ENCODE results near the gene ANKRD28.

Gene ANKRD28

GRCh38 chr3:15722877-15723623 lies 74.7 kb downstream of the ANKRD28 start:
- DNase-seq: no peak

DNA sequence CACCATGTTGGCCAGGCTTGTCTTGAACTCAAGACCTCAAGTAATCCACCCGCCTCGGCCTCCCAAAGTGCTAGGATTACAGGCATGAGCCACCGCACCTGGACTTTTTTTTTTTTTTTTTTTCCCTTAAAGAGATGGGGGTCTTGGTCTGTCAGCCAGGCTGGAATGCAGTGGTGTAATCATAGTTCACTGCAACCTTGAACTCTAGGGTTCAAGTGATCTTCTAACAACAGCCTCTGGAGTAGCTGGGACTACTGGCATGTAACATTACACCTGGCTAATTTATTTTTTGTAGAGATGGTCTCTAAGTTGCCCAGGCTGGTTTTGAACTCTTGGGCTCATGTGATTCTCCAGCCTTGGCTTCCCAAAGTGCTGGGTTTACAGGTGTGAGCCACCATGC lies 81.6 kb downstream of the ANKRD28 start:
- DNase-seq: no peak

- DNase-seq: no peak
Observed at GRCh38 chr3:15714448-15714847, 83.3 kb downstream of the ANKRD28 start.

GRCh38 chr3:15713364-15713763 lies 84.4 kb downstream of the ANKRD28 start:
- no peak for DNase-seq

DNA sequence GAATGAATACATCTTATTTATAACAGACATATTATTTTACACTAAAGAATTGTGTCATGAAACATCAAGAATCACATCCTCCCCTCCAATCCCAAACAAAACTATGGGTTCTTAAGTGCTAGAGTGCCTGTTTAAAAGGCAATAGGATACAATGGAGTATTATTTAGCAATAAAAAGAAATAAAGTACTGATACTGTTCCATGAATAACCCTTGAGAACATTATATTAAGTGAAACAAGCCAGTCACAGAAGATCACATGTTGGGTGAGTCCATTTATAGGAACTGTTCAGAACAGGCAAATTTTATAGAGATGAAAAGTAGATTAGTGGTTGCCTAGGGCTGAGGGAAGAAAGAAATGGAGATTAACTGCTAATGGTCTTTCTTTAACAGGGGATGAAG lies 86.5 kb downstream of the ANKRD28 start:
- DNase-seq: no peak

DNA sequence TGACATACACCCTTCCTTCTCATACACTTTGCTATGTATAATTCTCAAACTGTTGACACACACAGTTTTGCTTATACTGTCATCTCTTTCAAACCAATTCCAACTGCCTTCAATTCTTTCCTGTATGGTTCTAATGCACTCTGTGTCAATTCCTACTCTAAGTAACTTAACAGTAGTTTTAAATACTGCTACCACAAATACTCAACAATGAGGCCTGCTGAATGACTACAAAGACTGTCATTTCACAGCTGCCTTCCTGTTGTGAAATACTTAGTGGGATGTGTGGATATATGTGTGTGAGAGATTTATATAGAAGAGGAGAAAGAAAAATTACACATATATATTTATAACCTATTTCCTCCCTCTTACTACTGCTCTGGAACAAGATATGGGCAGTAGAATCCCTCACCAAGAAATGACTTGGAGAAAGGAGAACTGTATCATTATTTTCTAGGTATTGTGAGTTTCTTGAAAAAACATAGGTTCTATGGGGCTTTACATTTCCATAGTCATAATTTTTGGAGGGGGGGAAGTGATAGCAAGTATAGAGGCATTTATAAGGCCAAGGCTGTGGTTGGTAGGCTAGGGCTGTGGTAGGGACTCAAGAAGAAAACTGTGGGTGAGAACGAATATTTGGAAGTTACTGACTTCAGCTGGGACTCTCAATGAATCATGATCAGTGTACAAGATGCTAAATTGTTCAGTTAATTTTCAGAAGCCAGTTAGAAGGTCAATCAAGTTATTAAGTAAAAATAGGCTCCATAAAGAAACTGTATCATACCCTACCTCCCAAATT lies 88.7 kb downstream of the ANKRD28 start:
- peak; percentile 54 for DNase-seq

DNA sequence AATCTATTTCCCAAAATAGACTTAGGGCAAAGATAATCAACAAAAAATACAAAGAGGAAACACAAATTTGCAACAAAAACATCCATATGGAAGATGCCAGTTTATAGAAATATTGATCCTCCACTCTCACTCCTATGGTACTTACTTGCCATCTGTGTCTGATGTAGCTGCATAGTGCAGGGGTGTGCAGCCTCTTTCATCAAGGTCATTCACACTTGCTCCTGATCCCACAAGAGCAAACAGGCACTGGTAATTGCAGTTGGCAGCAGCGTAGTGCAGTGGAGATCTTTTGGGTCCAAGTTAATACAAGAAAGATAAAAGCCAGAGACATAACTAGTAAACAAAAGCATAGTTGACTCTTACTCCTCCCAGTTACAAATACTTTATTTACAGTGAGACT lies 90.0 kb downstream of the ANKRD28 start:
- DNase-seq: no peak

GRCh38 chr3:15703346-15703745 lies 94.4 kb downstream of the ANKRD28 start:
- no peak for DNase-seq

- no peak for DNase-seq
Observed at GRCh38 chr3:15694628-15695027, 103.2 kb downstream of the ANKRD28 start.

DNA sequence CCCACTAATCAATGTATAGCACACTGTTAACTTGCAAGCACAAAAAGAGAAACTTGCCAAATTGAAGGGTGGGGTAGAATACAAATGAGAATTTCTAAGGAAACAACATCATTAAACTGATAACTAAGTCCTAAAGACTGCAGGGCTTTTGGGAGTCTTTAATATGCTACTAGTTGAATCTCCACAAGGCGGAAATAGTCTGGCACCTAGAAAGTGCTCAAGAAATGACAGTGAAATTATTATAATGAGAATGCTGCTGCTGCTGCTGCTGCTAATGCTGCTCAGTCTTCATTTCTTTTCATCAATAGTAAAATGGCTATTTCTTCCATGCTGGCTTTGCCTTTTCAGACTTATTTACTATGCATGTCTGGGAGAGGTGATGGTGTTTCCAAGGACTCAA lies 104.4 kb downstream of the ANKRD28 start:
- peak; percentile 10 for DNase-seq

DNA sequence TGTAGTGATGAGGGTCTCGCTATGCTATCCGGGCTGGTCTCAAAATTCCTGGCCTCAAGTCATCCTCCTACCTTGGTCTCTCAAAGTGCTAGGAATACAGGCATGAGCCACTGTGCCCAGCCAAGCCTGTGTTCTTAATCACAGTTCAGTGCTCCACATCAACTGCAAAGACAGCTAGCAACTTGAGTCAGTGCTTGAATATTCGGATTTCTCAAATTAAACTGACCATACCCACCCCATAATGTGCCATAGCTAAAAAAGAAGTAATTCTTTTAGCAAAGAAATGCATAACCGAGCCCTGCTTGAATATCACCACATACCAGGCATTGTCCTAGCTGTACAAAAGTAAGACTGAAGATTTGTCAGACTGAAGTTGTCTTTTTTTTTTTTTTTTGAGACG lies 107.0 kb downstream of the ANKRD28 start:
- DNase-seq: no peak

GRCh38 chr3:15690230-15690629 lies 107.5 kb downstream of the ANKRD28 start:
- no peak for DNase-seq

DNA sequence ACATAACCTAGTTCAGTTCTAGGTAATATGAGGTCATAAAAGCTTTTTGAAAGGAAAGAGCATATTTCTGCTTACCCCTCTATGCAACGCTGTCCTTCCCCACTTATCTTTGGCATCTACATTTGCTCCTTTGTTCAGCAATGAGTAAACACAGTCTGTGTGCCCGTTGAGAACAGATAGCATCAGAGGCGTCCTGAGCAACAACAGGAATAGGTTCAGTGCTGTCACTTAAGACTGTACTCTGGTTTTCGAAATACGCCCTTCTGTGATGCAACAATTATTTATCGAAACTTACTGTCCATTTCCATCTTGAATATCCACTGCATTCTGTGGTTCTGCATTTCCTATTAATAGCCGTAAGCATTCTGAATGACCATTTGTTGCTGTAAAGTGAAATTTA lies 111.9 kb downstream of the ANKRD28 start:
- no peak for DNase-seq

DNA sequence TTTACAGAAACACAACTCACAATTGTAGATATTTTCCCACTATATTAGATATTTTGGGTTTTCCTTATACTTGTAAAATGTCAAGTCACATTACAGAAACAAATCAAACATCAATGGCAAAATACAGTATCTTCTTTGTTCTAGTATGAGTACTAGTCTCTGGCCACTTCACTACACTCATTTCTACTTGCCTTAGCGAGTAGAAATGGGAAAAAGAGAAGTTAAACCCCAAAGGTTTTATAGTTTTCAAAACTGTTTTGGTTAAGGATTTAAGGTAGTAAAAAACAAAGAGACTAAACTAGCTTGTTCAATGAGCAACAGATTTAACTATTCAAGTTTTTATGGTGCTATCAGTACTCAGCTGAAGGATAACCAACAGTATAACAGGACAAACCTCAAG lies 114.5 kb downstream of the ANKRD28 start:
- no peak for DNase-seq

DNA sequence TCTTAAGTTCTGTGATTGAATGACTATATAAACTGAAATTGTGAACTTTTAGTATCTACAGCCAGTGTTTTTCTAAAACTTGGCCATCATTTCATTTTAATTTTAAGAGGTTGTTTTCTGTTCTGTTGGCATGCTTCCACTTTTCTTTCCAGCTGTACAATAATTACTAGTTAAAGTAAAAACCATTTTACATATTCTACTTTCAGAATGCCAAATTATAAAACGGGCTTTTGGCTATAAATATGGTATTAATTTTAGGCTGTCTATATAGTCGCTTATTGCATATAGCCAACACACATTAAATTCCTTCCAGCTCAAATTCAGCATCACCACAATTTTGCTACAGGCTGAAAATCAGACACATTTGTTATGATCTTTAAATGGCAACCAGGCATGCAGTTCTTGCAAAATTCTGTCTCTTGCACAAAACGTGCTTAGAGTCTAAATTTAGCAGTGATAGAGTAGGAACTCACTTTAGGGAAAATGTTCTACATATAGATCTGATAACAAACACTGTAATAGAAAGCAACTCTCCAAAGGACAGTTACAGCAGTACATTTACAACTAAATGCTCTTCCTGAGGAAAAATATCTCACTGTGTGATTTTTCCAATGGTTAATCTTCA lies 115.1 kb downstream of the ANKRD28 start:
- no peak for DNase-seq

GRCh38 chr3:15681668-15682067 lies 116.1 kb downstream of the ANKRD28 start:
- no peak for DNase-seq

DNA sequence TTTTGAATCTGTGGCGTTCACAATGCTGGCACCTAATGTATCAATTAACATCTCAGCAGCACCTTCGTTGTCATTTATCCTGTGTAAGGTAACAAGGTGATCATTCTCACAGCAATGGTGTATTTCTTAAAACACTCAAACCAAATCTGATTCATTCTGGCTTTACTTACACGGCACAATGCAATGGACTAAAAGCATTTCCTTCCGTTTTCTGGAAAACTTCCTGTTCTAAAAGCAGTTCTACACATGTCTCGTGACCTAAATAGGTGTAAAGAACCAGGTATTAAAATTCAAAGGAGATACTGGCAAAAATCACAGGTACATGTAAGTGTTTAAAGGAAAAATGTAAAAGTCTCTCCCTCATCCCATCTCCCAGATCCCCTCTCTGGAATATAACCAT lies 118.5 kb downstream of the ANKRD28 start:
- no peak for DNase-seq

- peak; percentile 57 for DNase-seq
Observed at GRCh38 chr3:15676259-15676658, 121.5 kb downstream of the ANKRD28 start.

DNA sequence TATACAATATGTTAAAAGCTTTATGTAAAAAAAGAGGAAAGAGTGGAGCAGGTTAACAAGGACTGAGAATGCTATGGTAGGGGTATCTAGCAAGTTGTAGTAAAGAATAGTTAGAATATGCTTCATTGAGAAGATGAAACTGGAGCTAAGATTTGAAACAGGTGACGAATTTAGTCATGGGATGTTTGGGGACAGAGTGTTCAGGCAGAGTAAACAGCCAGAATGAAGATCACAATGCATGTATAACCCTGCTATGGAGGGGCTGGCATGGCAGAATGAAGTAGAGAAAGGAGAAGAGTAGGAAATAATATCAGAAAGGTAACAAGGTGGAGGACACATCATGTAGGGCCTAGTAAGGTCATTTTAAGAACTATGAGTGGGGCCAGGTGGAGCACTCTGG lies 124.2 kb downstream of the ANKRD28 start:
- DNase-seq: no peak

DNA sequence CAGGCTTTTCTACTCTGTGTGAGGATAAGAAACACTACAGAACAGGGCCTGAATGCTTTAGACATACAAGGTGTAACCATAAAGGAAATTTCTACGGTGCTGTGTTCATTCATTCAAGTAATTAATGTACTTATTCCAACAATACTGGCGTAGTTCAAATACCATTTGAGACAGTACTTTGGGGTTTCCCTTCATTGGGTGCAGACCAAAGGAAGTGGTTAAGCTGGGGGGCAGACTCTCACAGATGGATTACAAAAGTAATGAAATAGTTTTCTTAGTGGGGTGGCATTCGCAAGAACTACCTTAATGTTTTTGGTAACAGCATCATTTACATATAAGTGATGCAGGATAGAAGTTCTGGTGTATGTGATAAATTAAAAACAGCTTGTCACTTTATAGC lies 130.3 kb downstream of the ANKRD28 start:
- DNase-seq: no peak

DNA sequence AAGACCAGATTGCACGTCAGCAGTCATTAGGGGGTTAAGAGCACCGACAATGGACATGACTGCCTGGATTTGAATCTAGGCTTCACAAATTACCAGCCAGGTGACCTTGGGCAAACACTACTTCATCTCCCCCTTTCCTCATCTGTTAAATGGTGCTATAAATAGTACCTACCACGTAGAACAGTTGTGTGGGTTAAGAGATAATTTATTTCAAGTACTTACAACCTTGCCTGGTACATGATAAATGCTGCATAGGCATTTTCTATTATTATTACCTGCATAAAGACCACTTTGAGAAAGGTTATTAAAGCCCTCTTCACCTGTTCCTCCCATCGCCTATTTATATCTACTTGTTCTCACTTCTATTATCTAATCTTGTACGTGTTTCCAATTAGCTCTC lies 131.5 kb downstream of the ANKRD28 start:
- no peak for DNase-seq

GRCh38 chr3:15665510-15666150 lies 132.1 kb downstream of the ANKRD28 start:
- DNase-seq: peak; percentile 15

DNA sequence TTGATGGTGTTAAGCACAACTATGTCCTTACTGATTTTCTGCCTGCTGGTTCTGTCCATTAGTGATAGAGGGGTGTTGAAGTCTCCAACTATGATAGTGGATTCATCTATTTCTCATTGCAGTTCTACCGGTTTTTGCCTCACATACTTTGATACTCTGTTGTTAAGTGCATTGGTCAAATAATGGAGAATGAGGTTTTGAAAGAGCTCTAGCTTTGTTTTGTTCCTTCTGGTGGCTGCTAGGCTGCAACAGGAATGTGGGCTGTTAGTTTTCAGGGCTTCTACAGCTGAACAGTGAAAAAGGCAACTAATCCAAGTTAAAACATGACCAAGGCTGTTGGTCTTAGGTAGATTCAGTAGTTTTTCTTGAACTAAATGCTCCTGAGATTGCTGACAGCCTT lies 133.6 kb downstream of the ANKRD28 start:
- no peak for DNase-seq

All from EL (cell line).